HT-29 (cell line): ENCODE results near the gene DBN1. TPM values are rescaled to one million over a fixed set of nuclear protein-coding genes. Genes with fewer than 3 reads are reported as not detected.
"Not testable (repeated sequence)": the region's sequence is repeated elsewhere in the genome, so short reads cannot be mapped to it uniquely, and the experiment has no call there.

Experiments
- DNase-seq: peaks from one replicate; pipeline ENCODE4 v3.0.0-alpha.2; 2015; ENCODE audit warnings: low spot score
- total RNA-seq: library from RNA; depleted of rRNA; stranded (reverse); fragments of >200 nt; shearing (Covaris generic); gene quantifications from 2 replicates; pipeline ENCODE4 v1.2.3, GENCODE V29; 2014

The DBN1 gene
- total RNA-seq, 1 experiment from 2014 or later = 12.9 TPM

GRCh38 chr5:177491429-177491945 lies 18.1 kb upstream of the DBN1 start:
- DNase-seq = peak; percentile 46

GRCh38 chr5:177490992-177491391 lies 17.6 kb upstream of the DBN1 start:
- no peak for DNase-seq

DNA sequence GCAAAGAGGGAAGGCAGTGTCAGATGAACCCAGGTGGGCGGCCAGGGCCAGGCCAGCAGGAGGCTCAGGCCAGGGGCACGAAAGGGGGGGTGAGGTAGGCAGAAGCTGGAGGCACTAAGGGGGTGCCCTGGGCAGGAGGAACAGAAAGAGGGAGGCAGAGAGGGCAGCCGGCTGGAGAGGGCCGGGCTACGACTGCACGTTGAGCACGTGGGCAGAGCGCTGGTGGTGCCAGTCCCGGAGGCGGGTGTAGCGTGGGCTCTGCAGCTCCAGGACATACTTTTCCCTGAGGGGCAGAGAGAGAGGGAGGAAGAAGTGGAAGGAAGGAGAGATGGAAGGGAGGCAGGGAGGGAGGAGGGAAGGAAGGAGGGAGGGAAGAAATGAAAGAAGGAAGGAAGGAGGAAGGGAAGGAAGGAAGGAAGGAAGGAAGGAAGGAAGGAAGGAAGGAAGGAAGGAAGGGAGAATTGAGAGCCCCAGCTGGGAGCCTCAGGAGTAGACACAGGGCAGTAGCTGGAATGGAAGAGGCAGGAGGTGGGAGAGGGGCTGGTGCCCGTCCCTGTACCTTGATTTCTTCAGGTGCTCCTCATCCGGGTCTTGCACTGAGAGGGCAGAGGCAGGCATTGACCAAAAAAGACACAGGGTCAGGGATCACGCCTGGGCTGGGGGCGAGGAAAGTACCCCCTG lies 17.0 kb upstream of the DBN1 start:
- DNase-seq = no peak

DNA sequence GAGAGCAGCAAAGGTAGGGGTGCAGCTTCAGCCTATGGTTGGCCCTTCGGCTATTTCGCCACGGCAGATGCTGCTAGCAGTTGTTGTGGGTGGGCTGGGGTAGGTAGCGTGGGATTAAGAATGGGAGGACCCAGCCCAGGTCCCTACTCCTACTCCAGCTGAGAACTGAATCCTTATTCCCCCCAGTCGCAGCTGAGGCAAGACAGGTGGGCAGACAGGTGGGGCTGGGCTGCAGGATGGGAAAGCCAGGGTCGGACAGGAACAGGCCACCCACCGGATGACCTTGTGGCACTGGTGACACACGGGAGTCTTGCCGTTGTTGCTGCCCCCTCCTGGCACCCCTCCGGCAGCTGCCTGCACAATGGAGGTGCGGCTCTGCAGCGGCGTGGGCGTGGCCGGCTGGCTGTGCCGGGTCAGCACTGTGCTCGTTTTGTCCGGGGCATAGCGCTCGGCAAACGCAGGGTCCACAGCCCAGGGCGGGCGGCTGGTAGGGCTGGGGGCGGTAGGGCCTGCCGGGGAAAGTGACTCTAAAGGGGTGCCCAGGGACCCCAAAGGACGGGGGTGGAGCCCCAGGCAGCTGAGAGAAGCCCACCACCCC lies 15.8 kb upstream of the DBN1 start:
- no peak for DNase-seq

GRCh38 chr5:177487975-177488374 lies 14.5 kb upstream of the DBN1 start:
- DNase-seq = no peak

DNA sequence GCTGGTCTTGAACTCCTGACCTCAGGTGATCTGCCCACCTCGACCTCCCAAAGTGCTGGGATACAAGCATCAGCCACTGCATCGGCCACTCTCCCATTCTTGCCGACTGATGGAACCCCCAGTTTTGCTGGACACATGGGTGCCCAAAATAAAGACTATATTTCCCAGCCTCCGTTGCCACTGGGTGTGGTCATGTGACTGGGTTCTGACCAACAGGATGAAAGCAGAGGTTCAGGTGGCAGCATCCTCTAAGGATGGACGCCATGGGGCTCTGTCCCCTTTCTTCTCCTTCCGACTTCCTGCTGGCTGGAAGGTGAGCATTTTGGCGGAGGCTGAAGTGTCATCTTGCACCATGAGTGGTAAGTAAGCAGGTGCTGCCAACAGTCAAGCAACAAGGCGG lies 13.7 kb upstream of the DBN1 start:
- DNase-seq = no peak

- no peak for DNase-seq
Observed at GRCh38 chr5:177486256-177486655, 12.8 kb upstream of the DBN1 start.

GRCh38 chr5:177485753-177486152 lies 12.3 kb upstream of the DBN1 start:
- DNase-seq = not testable (repeated sequence)

GRCh38 chr5:177484902-177485549 lies 11.6 kb upstream of the DBN1 start:
- no peak for DNase-seq

GRCh38 chr5:177483994-177484901 lies 10.8 kb upstream of the DBN1 start:
- no peak for DNase-seq

- DNase-seq = no peak
Observed at GRCh38 chr5:177483042-177483441, 9.6 kb upstream of the DBN1 start.

DNA sequence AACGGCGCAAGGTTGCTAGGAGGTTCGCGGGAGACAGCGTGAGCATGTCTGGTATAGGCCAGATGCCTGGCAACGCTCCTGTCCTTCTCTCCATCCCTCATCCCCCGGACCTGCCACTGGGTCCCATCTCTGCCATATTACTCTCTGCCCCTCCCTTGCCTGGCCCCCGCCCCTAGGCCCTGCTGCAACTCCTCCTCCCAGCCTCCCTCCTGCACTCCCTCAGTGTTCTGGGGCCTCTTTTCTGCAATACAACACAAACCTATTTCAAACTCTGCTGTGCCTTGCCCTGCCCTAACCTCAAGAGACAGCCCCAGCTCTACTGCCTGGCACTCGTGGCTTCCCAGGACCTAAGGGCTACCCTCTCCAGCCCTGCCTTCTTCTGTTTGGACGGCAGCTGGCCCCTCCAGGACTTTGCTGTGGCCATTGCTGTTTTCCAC lies 8.9 kb upstream of the DBN1 start:
- no peak for DNase-seq

- DNase-seq = no peak
Observed at GRCh38 chr5:177479774-177480173, 6.3 kb upstream of the DBN1 start.

DNA sequence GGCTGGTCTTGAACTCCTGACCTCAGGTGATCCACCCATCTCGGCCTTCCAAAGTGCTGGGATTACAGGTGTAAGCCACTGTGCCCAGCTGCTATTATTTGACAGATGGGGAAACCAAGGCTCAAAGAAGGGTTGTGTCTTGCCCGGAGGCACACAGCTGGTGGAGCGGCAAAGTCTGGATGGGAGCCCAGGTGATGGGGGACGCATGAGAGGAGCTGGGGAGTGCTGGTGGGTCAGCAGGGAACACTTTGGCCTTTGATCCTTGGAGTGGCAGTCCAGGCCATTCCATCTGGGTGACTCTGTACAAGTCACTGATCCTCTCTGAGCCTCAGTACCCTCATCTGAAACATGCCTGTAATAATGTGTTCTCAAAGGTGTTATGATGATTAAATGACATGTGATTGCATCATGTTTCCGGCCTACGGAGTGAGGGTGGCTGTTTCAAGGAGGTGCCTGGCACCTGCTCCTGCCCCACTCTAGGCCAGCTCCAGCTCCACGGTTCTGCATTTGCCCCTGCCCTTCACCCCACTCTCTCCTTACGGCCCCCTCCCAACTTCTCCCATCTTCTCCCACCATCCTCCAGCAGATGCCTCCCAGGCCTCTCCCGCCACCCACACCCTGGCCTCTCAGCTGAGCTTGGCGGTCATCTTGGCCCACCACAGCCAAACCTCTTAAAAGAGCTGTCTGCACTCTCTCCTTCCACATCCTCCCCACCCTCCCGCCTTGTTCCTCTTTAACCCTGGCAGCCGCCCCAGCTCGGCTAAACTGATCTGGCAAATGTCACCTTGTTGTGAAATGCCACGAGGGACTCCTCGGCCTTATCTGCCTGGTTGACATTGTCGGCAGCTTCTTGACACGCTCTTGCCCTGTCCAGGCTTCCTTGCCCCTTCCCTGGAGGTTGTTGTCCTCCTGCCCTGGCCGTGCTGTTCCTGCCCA lies 5.5 kb upstream of the DBN1 start:
- DNase-seq = no peak

GRCh38 chr5:177477701-177478477 lies 4.5 kb upstream of the DBN1 start:
- DNase-seq = no peak

DNA sequence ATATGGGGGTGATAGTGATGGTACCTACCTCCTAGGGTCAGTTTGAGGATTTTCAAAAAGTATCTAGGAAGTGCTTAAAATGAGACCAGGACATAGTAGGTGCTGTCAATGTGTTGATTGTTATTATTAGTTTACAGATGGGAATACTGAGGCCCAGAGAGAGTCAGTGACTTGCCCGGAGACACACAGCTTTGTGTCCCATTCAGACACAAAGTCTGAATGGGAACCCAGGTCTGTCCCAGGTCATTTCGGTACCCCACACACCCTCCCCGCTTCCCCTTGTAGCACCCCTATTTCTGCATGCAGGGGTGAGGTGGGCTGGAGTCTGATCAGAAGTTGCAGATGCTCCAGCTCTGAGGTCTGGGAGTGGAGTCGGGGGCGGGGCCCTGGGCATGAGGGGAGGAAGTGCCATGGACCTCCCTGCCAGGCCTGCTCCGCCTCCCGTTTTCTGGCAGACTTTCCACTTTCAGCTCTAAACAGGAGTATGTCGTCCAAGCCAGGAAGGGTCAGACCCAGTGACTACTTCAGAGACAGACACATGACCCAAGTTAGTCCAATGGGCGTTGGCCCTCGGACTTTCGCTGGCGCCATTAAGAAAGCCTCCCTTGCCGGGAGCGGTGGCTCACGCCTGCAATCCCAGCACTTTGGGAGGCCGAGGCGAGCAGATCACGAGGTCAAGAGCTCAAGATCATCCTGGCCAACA lies 3.2 kb upstream of the DBN1 start:
- DNase-seq = no peak

DNA sequence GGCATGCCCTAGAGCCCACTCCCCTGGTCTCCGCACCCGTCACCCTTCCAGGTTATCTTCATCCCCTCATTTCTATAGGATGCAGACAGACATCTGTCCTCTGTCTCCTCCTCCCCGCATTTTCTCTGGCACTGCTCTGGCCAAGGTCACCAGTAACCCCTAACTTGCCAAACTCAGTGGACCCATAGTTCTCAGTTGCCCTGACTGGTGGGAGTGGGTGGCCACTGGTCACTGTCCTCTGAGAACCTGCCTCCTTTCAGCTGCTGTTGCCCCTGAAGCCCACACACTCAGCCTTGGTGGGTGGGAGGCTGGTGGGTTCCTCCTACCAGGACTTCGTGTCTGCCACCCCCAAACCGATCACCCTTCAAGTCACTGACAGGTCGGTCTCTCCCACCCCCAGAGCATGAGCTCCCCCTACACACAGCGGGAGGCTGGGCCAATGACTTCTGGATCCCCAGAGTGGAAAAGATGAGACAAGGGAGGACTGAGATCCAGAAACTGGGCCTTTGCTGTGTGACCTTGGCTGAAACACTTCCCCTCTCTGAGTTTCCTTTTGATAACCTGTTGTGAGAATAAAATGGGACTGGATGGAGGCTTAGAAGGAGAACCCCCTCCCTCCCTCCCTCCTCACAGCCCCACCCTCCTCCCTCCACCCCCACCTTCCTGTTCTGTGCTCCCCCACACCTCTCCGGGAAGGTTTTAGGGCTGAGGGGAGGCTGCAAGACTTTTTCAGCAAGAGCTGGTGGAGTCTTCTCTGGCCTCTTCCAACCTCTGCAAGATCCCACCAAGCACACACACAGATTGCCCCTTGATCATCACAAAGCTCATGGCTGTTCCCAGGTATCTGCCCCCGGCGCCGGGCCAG lies 2.4 kb upstream of the DBN1 start:
- no peak for DNase-seq
